Measurements from ENCODE around the gene PLTP. TPM values are rescaled to one million over a fixed set of nuclear protein-coding genes. Genes with fewer than 3 reads are reported as not detected.
A peak's percentile ranks its signal among the peaks of the same experiment; 100 is the strongest.
"Not testable (repeated sequence)": the region's sequence is repeated elsewhere in the genome, so short reads cannot be mapped to it uniquely, and the experiment has no call there.

PLTP gene
- total RNA-seq, 4 donors from 2014 or later, result 49.2 to 138 (median 70.4) TPM

DNA sequence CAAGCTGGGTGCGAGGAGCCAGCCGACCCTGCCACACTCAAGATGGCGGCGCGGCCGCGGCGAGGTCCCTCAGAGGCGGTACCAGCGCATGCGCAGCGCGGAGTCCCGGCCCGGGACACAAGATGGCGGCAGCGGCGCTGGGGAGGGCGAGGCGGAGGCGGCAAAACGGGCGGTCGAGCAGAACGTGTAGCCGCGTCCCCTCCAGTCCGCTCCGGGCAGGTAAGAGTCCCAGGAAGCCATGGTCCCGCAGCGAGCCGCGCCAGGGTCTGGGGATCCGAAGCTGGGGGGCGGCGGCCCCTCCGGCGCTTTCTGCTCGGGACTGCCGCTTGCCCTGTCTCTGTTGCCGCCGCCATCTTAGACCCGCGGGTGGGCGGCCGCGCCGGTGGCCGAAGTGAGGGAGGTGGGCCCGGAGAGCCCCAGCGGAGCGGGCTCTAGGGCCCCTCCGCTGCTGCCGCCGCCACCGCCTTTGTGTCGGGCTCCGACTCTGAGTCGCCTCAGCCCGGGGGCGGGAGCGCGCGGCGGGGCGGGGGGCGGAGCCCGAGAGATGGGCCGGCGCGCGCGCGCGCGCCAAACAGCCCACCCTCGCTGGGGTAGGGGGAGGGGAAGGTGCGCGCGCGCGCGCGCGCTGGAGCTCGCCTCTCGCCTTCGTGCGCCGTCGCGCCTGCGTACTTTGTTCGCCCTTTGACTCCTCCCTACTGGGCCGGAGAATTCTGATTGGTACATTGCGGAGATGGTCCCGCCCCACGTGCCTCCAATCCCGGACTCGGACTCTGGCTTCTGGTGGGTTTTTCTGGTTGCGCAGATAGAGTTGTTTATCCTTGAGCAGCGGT lies 22.8 kb upstream of the PLTP start, which contains the start of gene PCIF1:
Gene PCIF1, plus strand, starts transcription at position 98 of the 830 bp plus-strand sequence. CDS start 4,317 bp downstream, outside the sequence.
- TF ChIP-seq, protein P1, sequence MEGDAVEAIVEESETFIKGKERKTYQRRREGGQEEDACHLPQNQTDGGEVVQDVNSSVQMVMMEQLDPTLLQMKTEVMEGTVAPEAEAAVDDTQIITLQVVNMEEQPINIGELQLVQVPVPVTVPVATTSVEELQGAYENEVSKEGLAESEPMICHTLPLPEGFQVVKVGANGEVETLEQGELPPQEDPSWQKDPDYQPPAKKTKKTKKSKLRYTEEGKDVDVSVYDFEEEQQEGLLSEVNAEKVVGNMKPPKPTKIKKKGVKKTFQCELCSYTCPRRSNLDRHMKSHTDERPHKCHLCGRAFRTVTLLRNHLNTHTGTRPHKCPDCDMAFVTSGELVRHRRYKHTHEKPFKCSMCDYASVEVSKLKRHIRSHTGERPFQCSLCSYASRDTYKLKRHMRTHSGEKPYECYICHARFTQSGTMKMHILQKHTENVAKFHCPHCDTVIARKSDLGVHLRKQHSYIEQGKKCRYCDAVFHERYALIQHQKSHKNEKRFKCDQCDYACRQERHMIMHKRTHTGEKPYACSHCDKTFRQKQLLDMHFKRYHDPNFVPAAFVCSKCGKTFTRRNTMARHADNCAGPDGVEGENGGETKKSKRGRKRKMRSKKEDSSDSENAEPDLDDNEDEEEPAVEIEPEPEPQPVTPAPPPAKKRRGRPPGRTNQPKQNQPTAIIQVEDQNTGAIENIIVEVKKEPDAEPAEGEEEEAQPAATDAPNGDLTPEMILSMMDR (IDR thresholded peaks at IDR 0.05), result no peak
- TF ChIP-seq POLR2A (IDR thresholded peaks at IDR 0.05), result peak; percentile 87 to 91
- TF ChIP-seq POLR2AphosphoS5 (IDR thresholded peaks at IDR 0.05), result peak; percentile 78 to 100 (median 97)
- Histone ChIP-seq H3K9me3 (no peaks in the 10 kb centered on the region), H3K27me3 (no peaks in the 10 kb centered on the region), H3K27ac (peak within 1 kb of the TSS; percentile 100), H3K4me1 (peaks cover 38% of the 10 kb centered on the region), H3K36me3 (peaks cover 29% of the 10 kb centered on the region), H3K4me3 (peak within 1 kb of the TSS; percentile 86)
- WGBS, result 0% methylated on average over 2 of the region's 102 CpGs
- peak; percentile 98 to 99 for DNase-seq (ENCODE audit: low spot score in 2 of 2)

DNA sequence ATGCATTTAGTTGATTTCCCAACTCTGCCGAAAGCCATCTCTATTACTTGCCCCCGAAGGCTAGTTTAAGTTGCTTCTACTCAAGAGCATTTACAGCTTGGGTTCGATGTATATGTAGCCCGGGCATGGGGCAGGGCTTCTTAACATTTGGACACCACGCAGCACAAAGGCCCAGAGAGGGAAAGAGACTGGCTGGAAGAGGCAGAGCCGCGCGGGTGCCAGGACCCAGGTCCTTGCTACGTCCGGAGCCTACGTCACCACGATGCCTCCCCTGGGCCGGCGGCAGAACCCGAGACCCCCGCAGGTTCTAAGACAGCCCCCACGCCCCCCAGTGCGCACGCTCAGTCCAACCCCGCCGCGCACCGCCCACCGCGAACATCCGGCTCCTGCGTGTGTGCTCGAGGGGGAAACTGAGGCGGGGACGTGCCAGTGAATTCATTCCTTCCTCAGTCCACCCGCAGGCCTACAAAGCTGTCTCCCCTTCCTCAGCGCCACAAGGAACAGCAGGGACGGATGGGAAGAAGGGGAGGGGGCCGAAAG lies 22.2 kb upstream of the PLTP start:
- Histone ChIP-seq H3K27ac (peak overlapping the region; percentile 100), H3K36me3 (peaks cover 22% of the 10 kb centered on the region), H3K27me3 (no peaks in the 10 kb centered on the region), H3K4me3 (peak overlapping the region; percentile 86), H3K9me3 (no peaks in the 10 kb centered on the region), H3K4me1 (peaks cover 38% of the 10 kb centered on the region)
- WGBS, result 0% methylated on average over 5 of the region's 34 CpGs
- no peak for DNase-seq (ENCODE audit: low spot score in 2 of 2)
- TF ChIP-seq, protein P1 (IDR thresholded peaks at IDR 0.05), result no peak
- no peak for TF ChIP-seq POLR2A (IDR thresholded peaks at IDR 0.05)
- no peak for TF ChIP-seq POLR2AphosphoS5 (IDR thresholded peaks at IDR 0.05)
- no peak for TF ChIP-seq EP300 (IDR thresholded peaks at IDR 0.05)

DNA sequence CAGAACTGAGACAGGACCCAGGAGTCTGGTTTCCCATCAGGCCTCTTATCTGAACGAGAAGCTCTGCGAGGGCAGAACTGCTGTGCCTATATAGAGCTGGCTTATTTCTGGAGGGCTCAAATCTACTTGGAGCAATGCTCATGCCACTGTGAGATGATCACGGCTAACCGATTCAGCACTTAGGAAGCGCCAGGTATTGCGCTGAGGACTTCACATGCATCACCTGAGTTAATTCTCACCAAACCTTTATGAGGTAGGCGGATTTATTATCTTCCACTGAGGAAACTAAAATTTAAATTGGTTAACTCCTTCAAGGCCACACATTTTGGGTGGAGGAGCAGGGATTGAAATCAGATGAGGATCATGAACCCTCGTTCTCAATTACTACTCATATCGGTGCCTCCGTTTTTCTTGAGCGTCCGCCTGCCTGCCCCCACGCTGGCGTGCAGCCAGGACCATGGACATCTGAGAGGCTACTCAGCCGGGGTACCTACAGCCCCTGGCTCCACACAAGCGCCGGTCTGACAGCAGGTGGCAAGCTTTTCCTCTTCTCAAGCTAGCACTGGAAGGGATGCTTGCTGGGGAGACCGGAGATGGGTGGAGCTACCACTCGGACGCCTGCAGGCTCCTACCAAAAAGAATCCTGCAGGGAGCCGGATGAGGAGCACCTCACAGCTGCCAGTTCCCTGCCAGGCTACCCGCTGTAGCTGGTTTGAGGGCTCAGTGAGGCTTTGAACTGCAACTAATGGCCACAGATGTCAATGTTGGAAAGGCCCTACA lies 21.5 kb upstream of the PLTP start:
- Histone ChIP-seq H3K4me1 (peaks cover 38% of the 10 kb centered on the region), H3K36me3 (peaks cover 16% of the 10 kb centered on the region), H3K4me3 (peak overlapping the region; percentile 86), H3K27ac (peak overlapping the region; percentile 100), H3K9me3 (no peaks in the 10 kb centered on the region), H3K27me3 (no peaks in the 10 kb centered on the region)
- peak in 1 of 2 donors; percentile 84 for DNase-seq (ENCODE audit: low spot score in 2 of 2)
- 43% methylated on average over 13 of the region's 22 CpGs for WGBS
- TF ChIP-seq POLR2A (IDR thresholded peaks at IDR 0.05) (no peak), EP300 (IDR thresholded peaks at IDR 0.05) (no peak), POLR2AphosphoS5 (IDR thresholded peaks at IDR 0.05) (no peak)
- TF ChIP-seq, protein P1 (IDR thresholded peaks at IDR 0.05), result peak in 1 of 2 donors; percentile 15

DNA sequence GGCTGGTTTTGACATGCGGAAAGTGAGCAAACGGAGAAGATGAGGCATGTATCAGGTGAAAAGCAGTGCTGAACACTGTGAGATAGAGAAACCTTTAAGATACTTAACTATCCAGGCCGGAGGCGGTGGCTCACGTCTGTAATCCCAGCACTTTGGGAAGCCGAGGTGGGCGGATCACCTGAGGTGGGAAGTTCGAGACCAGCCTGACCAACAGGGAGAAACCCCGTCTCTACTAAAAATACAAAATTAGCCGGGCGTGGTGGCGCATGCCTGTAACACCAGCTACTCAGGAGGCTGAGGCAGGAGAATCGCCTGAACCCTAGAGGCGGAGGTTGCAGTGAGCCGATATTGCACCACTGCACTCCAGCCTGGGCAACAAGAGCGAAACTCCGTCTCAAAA lies 19.7 kb upstream of the PLTP start:
- WGBS, result 94% methylated on average over 17 of the region's 17 CpGs
- H3K4me1 ChIP-seq, result peaks cover 28% of the 10 kb centered on the region
- H3K36me3 ChIP-seq; H3K27me3 ChIP-seq; H3K27ac ChIP-seq; DNase-seq (ENCODE audit: low spot score in 2 of 2); H3K4me3 ChIP-seq; H3K9me3 ChIP-seq: not testable (repeated sequence)

DNA sequence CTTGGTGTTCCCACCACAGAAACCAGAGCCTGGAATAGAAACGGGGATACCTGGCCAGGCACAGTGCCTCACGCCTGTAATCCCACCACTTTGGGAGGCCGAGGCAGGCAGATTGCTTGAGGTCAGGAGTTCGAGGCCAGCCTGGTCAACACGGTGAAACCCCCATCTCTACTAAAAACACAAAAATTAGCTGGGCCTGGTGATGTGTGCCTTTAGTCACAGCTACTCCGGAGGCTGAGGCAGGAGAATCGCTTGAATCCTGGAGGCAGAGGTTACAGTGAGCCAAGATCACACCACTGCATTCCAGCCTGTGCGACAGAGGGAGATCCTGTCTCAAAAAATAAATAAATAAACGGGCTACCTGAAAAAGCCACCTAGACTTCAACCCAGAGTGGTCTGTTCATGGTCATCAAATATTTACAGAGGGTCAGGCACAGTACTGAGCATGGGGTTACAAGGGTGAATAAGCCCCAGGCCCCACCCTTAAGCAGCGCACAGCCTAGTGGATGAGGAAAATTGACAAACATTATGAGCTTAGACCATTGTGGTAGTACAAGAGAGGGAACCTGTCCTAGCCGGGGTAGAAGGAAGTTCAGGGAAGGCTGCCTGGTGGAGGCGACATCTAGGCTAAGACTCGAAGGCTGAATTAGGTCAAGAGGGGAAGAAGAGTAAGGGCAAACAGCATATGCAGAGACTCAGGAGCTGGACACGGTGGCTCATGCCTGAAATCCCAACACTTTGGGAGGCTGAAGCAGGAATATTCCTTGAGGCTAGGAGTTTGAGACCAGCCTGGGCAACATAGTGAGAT lies 15.3 kb upstream of the PLTP start:
- H3K27me3 ChIP-seq, result no peaks in the 10 kb centered on the region
- WGBS, result 88% methylated on average over 14 of the region's 14 CpGs
- H3K4me1 ChIP-seq, result peaks cover 23% of the 10 kb centered on the region
- H3K36me3 ChIP-seq, result no peaks in the 10 kb centered on the region
- DNase-seq (ENCODE audit: low spot score in 2 of 2), result no peak
- no peak overlapping the region for H3K27ac ChIP-seq
- no peaks in the 10 kb centered on the region for H3K9me3 ChIP-seq
- no peak overlapping the region for H3K4me3 ChIP-seq
- TF ChIP-seq POLR2A (IDR thresholded peaks at IDR 0.05) (no peak), POLR2AphosphoS5 (IDR thresholded peaks at IDR 0.05) (no peak), EP300 (IDR thresholded peaks at IDR 0.05) (no peak)
- TF ChIP-seq, protein P1 (IDR thresholded peaks at IDR 0.05), result no peak

Measured in suprapubic skin (tissue), 4 donors.